Activated T-helper 1 cell treated with anti-CD3 and anti-CD28 coated beads, Interleukin-2, amount 50 U/mL, for 16 hours (primary cell): ENCODE results near the gene MAST1.
"Not testable (repeated sequence)": the region's sequence is repeated elsewhere in the genome, so short reads cannot be mapped to it uniquely, and the experiment has no call there.

Source experiments
- DNase-seq, 2 donors: peaks; one replicate each; pipeline ENCODE4 v3.0.0-alpha.2; 2020; ENCODE audit warnings: low read depth in 1 of 2, low spot score in 1 of 2

Gene MAST1

GRCh38 chr19:12838182-12838885 lies at the start of gene MAST1:
TSS of gene MAST1 (plus strand) at chr19:12838515. CDS start at chr19:12838573, 58 bp downstream.
- no peak for DNase-seq

- DNase-seq, result peak in 1 of 2 donors; percentile 45
These were observed 49.6 kb upstream of the MAST1 start for GRCh38 chr19:12788682-12789097.

GRCh38 chr19:12789098-12789903 lies 49.0 kb upstream of the MAST1 start:
- DNase-seq, result no peak

GRCh38 chr19:12789904-12790619 lies 48.3 kb upstream of the MAST1 start:
- peak; percentile 71 to 90 for DNase-seq

- no peak for DNase-seq
These were observed 47.5 kb upstream of the MAST1 start for GRCh38 chr19:12790628-12791344.

- DNase-seq, result peak; percentile 94 to 96
These were observed 46.8 kb upstream of the MAST1 start, which contains the start of gene JUNB for GRCh38 chr19:12791345-12792050. TSS of gene JUNB (plus strand) at chr19:12791486. CDS start at chr19:12791772, 286 bp downstream.

- peak; percentile 60 to 61 for DNase-seq
These were observed 46.1 kb upstream of the MAST1 start for GRCh38 chr19:12792051-12792852.

GRCh38 chr19:12792853-12793289 lies 45.4 kb upstream of the MAST1 start:
- DNase-seq, result no peak

- DNase-seq, result peak; percentile 80 to 92
These were observed 44.8 kb upstream of the MAST1 start for GRCh38 chr19:12793290-12794195.

- DNase-seq, result no peak
These were observed 43.9 kb upstream of the MAST1 start for GRCh38 chr19:12794196-12794941.

- no peak for DNase-seq
These were observed 43.3 kb upstream of the MAST1 start for GRCh38 chr19:12794971-12795381.

- peak; percentile 55 to 63 for DNase-seq
These were observed 41.9 kb upstream of the MAST1 start for GRCh38 chr19:12796146-12797071.

- DNase-seq, result no peak
These were observed 41.2 kb upstream of the MAST1 start for GRCh38 chr19:12797141-12797587.

GRCh38 chr19:12797607-12798006 lies 40.7 kb upstream of the MAST1 start:
- not testable (repeated sequence) for DNase-seq

GRCh38 chr19:12799742-12800465 lies 38.4 kb upstream of the MAST1 start:
- no peak for DNase-seq

GRCh38 chr19:12800466-12800770 lies 37.9 kb upstream of the MAST1 start:
- DNase-seq, result no peak
